Measurements from ENCODE around the gene EI24. TPM values are rescaled to one million over a fixed set of nuclear protein-coding genes. Genes with fewer than 3 reads are reported as not detected.
"Not testable (repeated sequence)": the region's sequence is repeated elsewhere in the genome, so short reads cannot be mapped to it uniquely, and the experiment has no call there.

Gene EI24
- total RNA-seq = 10 to 100 TPM; 47.1 to 60.8 TPM

DNA sequence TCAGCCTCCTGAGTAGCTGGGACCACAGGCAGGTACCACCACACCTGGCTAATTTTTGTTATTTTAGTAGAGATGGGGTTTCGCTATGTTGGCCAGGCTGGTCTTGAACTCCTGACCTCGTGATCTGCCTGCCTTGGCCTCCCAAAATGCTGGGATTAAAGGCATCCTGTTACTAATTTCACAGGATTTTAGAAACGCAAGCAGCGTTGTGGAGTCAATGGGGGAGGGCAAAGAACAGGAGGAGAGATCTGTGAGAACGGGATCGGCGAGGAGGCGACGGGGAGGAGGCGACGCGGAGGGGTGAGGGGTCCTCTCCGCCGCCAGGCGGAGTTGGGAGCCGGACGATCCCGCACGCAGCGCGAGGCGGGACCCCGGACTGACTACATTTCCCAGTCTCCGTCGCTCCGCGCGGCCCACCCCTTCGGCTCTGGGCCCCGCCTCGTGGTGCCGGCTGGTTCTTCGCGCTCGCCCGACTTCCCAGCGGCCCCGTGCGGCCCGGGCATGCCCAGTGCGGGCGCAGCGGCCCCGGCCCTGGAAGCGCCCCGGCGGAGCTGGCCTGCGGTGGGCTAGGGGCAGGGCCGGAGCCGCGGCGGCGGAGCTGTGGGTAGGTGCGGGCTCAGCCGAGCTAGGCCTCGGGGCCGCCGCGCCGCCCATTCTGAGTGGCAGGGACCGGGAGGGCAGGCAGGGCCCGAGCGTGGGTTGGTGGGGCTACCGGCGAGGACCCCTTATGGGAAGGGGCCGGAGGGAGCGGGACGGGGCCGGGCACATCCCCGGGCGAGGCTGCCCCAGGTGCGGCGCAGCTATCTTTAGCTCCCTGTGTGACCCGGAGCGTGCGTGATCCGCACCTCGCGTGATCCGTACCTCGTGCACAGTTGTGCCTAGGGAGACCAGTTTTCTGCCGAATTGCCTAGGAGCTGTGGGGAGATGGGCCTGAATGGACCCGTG lies at the start of gene EI24:
EI24 (plus strand) TSS at position 508 of the 945 bp plus-strand sequence. CDS start 3,051 bp downstream, outside the sequence.
- DNase-seq (ENCODE audit: low spot score) (peak; percentile 96), ATAC-seq (peak; percentile 99 to 100)
- peak within 1 kb of the TSS; percentile 91 for H3K4me3 Mint-ChIP-seq
- H3K4me1 Mint-ChIP-seq (ENCODE audit: low read depth in 2 of 2) = peaks cover 13 to 20% of the 10 kb centered on the region in 2 donors
- peaks cover 4% of the 10 kb centered on the region for H3K36me3 Mint-ChIP-seq
- peak within 1 kb of the TSS; percentile 76 to 94 for H3K27ac Mint-ChIP-seq
- H3K27me3 Mint-ChIP-seq = no peaks in the 10 kb centered on the region
- H3K9me3 Mint-ChIP-seq = no peaks in the 10 kb centered on the region

DNA sequence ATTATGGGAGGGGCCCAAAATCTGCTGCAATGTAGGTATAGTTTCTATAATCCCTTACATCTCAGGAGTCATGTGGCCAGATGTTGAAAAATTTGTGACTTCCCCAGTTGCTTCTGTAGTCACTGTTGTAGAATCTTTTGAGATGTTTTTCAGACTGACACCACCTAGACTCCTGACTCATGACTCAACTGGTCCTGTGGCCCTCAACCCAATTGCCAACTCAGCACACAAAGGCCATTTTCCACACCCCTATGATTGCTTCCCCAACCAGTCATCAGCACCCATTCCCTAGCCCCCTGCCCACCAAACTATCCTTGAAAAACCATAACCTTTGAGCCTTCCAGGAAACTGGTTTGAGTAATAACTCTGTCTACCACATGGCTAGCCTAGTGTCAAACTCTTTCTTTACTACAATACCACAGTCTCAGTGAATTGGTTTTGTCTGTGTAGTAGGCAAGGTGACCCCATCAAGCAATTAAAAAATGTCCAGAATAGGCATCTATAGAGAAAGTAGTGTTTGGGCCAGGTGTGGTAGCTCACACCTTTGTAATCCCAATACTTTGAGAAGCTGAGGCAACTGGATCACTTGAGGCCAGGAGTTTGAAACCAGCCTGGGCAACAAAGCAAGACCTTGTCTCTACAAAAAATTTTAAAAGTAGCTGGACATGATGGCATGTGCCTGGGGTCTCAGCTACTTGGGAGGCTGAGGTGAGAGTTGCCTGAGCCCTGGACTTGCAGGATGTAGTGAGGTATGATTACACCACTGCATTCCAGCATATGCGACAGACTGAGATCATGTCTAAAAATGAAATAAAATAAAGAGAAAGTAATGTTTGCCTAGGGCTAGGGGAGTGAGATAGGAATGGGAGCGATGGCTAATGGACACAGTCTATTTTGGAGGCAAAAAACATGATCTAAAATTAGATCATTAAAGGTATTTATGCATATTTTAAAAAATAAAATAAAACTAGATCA lies 49.1 kb upstream of the EI24 start:
- Mint-ChIP-seq H3K4me3 (peak overlapping the region; percentile 47), H3K4me1 (ENCODE audit: low read depth in 2 of 2) (peaks cover 36 to 37% of the 10 kb centered on the region in 2 donors), H3K36me3 (peaks cover under 1% of the 10 kb centered on the region), H3K27ac (peak overlapping the region; percentile 80 to 87), H3K9me3 (peaks cover under 1% of the 10 kb centered on the region), H3K27me3 (no peaks in the 10 kb centered on the region)
- DNase-seq (ENCODE audit: low spot score) (no peak), ATAC-seq (peak; percentile 85 to 91)

DNA sequence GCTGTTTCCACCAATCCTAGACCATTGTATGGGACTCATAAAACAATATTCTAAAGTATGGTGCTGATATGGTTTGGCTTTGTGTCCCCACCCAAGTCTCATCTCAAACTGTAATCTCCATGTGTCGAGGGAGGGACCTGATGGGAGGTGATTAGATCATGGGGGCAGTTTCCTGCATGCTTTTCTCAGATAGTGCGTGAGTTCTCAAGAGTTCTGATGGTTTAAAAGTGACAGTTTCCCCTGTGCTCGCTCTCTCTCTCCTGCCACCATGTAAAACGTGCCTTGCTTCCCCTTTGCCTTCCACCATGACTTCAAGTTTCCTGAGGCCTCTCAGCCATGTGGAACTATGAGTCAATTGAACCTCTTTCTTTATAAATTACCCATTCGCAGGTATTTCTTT lies 44.0 kb upstream of the EI24 start:
- DNase-seq (ENCODE audit: low spot score) (no peak), ATAC-seq (no peak)
- Mint-ChIP-seq H3K27me3 (no peaks in the 10 kb centered on the region), H3K27ac (no peak overlapping the region), H3K4me3 (no peak overlapping the region), H3K36me3 (peaks cover 14% of the 10 kb centered on the region), H3K4me1 (ENCODE audit: low read depth in 2 of 2) (peaks cover 12% of the 10 kb centered on the region in 2 donors), H3K9me3 (peaks cover 10% of the 10 kb centered on the region)

DNA sequence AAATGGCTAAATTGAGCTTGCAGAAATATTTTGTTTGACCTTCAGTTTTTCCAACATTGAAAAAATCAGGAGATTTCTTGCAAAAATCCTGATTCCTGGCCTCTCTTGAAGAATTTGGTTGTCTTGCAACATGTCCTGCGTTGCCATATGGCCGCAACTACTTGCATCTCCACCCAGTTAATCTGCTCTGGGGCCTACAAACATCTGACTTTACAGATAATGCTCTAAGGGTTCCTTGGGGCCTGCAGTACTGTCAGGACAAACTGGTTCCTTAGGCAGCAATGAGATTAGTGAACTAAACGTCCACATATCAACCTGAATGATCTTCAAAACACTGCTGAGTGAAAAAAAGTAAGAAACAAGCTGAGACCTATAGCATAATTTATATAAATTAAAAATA lies 36.6 kb upstream of the EI24 start:
- Mint-ChIP-seq H3K4me3 (no peak overlapping the region), H3K36me3 (no peaks in the 10 kb centered on the region), H3K9me3 (no peaks in the 10 kb centered on the region), H3K4me1 (ENCODE audit: low read depth in 2 of 2) (peaks cover 0 to 5% of the 10 kb centered on the region in 2 donors), H3K27ac (no peak overlapping the region), H3K27me3 (no peaks in the 10 kb centered on the region)
- ATAC-seq (no peak), DNase-seq (ENCODE audit: low spot score) (no peak)

DNA sequence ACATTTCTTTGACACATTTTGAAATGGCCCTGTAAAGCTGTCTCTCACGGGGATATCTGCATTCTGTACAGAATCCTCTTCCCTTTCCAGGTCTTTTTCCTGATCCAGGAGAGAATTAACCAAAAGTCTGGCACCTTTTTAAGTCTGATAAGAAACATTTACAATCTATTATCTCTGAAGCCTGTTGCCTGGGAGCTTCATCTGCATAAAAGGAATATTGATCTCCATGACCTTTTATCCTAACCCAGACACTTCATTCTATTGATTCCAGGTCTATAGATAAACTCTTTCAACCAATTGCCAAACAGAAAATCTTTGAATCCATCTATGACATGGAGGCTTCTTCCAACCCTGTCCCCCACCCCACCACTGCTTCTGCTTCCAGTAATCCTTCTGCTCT lies 33.7 kb upstream of the EI24 start:
- no peak overlapping the region for H3K4me3 Mint-ChIP-seq
- H3K4me1 Mint-ChIP-seq (ENCODE audit: low read depth in 2 of 2) = no peaks in the 10 kb centered on the region
- no peaks in the 10 kb centered on the region for H3K9me3 Mint-ChIP-seq
- H3K27me3 Mint-ChIP-seq = no peaks in the 10 kb centered on the region
- no peak overlapping the region for H3K27ac Mint-ChIP-seq
- ATAC-seq (no peak), DNase-seq (ENCODE audit: low spot score) (no peak)
- no peaks in the 10 kb centered on the region for H3K36me3 Mint-ChIP-seq

DNA sequence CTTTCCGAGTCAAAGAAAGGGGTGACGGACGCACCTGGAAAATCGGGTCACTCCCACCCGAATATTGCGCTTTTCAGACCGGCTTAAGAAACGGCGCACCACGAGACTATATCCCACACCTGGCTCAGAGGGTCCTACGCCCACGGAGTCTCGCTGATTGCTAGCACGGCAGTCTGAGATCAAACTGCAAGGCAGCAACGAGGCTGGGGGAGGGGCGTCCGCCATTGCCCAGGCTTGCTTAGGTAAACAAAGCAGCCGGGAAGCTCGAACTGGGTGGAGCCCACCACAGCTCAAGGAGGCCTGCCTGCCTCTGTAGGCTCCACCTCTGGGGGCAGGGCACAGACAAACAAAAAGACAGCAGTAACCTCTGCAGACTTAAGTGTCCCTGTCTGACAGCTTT lies 32.4 kb upstream of the EI24 start:
- not testable (repeated sequence) for H3K9me3 Mint-ChIP-seq; DNase-seq (ENCODE audit: low spot score); H3K4me3 Mint-ChIP-seq; H3K4me1 Mint-ChIP-seq (ENCODE audit: low read depth in 2 of 2); H3K27ac Mint-ChIP-seq; H3K36me3 Mint-ChIP-seq; ATAC-seq; H3K27me3 Mint-ChIP-seq

DNA sequence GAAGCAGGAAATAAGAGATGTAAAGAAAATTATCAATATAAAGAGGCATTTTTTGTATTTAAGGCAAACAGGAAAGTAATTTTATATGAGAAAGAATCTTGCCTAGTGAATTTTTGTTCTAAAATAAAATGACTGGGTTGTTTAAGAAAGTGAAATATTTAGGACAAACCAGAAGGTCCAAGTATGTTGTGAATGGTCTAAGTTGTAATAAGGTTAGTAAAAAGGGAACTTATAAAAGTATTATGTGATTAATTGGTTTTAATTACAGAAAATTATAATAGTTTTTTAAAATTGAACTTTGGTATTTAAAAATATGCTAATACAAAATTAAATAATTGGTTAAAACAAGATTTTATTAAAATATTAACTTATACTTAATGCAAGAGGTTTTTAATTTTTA lies 26.6 kb upstream of the EI24 start:
- no peak for ATAC-seq
- no peak for DNase-seq (ENCODE audit: low spot score)
- Mint-ChIP-seq H3K36me3 (peaks cover 9% of the 10 kb centered on the region), H3K27me3 (no peaks in the 10 kb centered on the region), H3K4me3 (no peak overlapping the region), H3K27ac (no peak overlapping the region), H3K4me1 (ENCODE audit: low read depth in 2 of 2) (no peaks in the 10 kb centered on the region), H3K9me3 (peaks cover 10% of the 10 kb centered on the region)

DNA sequence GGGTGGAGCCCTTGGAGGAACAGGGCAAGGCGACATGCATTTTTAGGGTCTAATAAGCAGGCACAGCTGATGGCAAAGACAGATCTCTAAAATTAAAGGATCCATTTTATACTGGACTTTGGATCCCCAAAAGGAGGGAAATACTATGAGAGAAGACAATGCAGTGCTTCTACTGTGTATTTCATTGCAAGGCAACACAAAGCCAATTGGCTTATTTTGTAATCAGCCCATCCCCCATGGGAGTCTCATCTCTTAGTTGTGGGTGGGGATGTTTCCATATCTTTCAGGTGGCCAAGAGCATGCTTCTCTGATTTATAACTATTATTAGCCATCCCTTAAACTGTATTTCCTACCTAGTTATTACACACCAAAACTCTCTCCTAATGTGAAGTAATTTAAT lies 18.5 kb upstream of the EI24 start:
- no peak overlapping the region for H3K27ac Mint-ChIP-seq
- no peak overlapping the region for H3K4me3 Mint-ChIP-seq
- no peak for ATAC-seq
- H3K4me1 Mint-ChIP-seq (ENCODE audit: low read depth in 2 of 2) = no peaks in the 10 kb centered on the region
- DNase-seq (ENCODE audit: low spot score) = no peak
- no peaks in the 10 kb centered on the region for H3K27me3 Mint-ChIP-seq
- peaks cover 10% of the 10 kb centered on the region for H3K9me3 Mint-ChIP-seq
- peaks cover 36% of the 10 kb centered on the region for H3K36me3 Mint-ChIP-seq

DNA sequence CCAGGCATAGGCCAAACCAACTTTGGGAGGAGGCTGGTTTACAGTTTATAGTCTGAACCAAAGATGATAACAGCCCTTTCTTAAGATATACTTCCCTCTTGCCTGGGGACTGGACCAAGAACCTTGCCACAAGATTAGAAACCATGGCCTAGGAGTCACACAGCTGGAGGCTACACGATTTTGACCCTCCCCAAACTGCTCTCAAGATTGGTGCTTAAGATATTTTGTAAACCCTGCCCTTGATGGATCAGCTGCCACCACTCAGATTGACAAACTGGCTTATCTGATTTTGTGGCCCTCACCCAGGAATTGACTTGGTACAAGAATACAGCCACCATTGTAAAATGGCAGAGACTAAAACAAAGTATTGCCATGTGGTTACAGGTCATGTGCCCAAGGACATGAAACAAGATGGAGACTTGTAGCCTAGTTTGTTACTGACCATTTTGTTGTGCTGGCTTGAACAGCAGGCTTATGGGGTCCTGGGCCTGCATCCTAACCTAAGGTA lies 17.4 kb upstream of the EI24 start:
- peaks cover 10% of the 10 kb centered on the region for H3K9me3 Mint-ChIP-seq
- peaks cover 36% of the 10 kb centered on the region for H3K36me3 Mint-ChIP-seq
- no peaks in the 10 kb centered on the region for H3K4me1 Mint-ChIP-seq (ENCODE audit: low read depth in 2 of 2)
- H3K27ac Mint-ChIP-seq = no peak overlapping the region
- DNase-seq (ENCODE audit: low spot score) (no peak), ATAC-seq (no peak)
- H3K27me3 Mint-ChIP-seq = no peaks in the 10 kb centered on the region
- no peak overlapping the region for H3K4me3 Mint-ChIP-seq

DNA sequence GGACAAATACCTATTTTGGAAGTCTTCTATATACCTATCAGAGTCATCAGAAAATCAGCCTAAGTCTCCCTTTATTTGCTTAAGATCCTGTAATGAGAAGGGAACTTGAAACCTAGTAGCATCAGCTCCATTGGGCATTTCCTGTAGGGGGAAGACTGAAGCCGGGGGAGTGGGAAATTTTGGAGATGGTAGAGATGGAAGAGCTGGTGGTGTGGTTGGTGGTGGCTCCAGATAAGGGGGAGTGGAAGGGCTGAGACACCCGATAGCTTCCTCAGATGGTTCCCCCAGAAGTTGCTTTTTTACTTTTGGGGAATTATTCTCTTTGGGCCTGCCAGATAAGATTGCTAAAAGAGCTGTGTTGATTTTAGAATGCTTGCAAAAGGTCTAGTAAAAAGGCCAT lies 16.4 kb upstream of the EI24 start:
- Mint-ChIP-seq H3K27me3 (no peaks in the 10 kb centered on the region), H3K4me1 (ENCODE audit: low read depth in 2 of 2) (no peaks in the 10 kb centered on the region), H3K27ac (no peak overlapping the region), H3K9me3 (peaks cover 10% of the 10 kb centered on the region), H3K36me3 (peaks cover 36% of the 10 kb centered on the region), H3K4me3 (no peak overlapping the region)
- ATAC-seq (no peak), DNase-seq (ENCODE audit: low spot score) (no peak)

DNA sequence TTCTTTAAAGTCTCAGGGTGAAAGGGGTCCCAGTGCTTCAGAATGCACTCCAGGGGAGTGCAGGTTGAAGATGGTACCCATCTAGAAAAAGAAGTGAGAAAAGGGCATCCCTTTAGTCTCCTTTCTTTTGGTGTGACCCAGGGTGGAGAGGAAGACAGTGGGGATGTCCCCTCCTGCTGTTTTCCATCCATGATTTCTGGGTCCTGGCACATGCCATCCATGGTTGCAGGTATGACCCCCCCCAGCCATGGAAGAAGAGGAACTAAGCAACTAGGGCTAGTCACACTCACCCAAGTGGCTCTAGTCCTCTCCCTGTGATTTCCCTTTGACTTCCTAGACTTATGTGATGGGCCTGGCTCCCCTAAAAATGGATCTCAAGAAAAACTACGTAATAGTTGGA lies 15.9 kb upstream of the EI24 start:
- no peaks in the 10 kb centered on the region for H3K4me1 Mint-ChIP-seq (ENCODE audit: low read depth in 2 of 2)
- H3K27ac Mint-ChIP-seq = no peak overlapping the region
- H3K9me3 Mint-ChIP-seq = peaks cover 10% of the 10 kb centered on the region
- ATAC-seq (no peak), DNase-seq (ENCODE audit: low spot score) (no peak)
- H3K27me3 Mint-ChIP-seq = no peaks in the 10 kb centered on the region
- H3K36me3 Mint-ChIP-seq = peaks cover 36% of the 10 kb centered on the region
- H3K4me3 Mint-ChIP-seq = no peak overlapping the region

DNA sequence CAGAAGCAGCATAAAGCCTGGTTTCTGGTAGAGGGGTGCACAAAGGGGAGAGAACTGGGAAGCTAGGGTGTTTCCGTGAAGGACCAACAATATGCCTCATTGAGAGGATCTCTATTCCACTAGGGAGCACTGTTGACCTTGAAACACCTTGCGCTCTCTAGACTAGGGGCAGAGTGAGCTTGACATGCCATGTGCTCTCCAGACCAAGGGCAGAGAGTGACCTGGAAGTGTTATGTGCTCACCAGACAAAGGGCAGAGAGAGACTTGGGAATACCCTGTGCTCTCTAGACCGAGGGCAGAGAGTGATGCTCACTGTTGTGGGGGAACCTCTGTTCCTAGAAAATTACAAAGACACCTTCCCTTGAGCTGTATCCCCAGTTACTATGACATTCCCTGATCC lies 15.2 kb upstream of the EI24 start:
- Mint-ChIP-seq H3K36me3 (peaks cover 36% of the 10 kb centered on the region), H3K4me1 (ENCODE audit: low read depth in 2 of 2) (no peaks in the 10 kb centered on the region), H3K4me3 (no peak overlapping the region), H3K27ac (no peak overlapping the region), H3K9me3 (peaks cover 10% of the 10 kb centered on the region), H3K27me3 (no peaks in the 10 kb centered on the region)
- ATAC-seq (no peak), DNase-seq (ENCODE audit: low spot score) (no peak)

DNA sequence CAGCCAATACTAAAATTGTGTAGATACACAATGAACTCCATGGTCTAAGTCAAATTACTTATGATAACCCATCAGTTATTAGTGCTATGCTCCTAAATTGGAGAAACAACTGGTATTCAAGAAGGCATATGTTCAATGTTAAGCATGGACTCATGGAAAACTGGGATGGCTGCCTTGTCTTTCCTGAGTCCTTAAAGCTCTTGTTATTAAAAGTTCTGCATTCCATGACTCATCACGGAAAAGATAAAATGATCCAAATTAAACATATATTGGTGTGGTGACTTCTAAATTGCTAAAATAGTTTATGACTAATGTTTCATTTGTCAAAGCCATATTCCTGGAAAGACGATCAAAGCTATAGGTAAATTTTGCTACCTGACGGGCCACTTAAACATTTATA lies 9.4 kb upstream of the EI24 start:
- DNase-seq (ENCODE audit: low spot score) = no peak
- Mint-ChIP-seq H3K27ac (no peak overlapping the region), H3K36me3 (no peaks in the 10 kb centered on the region), H3K27me3 (no peaks in the 10 kb centered on the region), H3K9me3 (no peaks in the 10 kb centered on the region), H3K4me1 (ENCODE audit: low read depth in 2 of 2) (no peaks in the 10 kb centered on the region), H3K4me3 (no peak overlapping the region)
- ATAC-seq = no peak

DNA sequence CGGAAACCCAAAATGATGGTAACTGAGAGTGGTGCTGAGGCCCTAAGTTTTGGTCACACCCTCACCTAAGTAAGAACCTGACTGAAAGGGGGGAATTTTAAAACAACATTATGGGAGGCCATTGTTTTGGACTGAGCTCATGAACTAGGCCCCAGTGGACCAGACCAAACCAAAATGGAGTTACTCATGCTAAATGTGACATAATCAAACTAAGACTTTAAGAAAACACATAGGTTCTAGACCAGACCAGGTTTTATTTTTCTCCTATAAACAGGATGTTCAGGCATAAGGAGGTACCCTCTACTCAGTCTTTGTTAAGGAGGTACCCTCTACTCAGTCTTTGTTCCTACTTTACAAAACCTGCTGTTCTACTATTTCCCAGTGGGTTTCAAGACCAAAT lies 7.4 kb upstream of the EI24 start:
- DNase-seq (ENCODE audit: low spot score) = no peak
- Mint-ChIP-seq H3K4me1 (ENCODE audit: low read depth in 2 of 2) (no peaks in the 10 kb centered on the region), H3K36me3 (no peaks in the 10 kb centered on the region), H3K27me3 (no peaks in the 10 kb centered on the region), H3K4me3 (no peak overlapping the region), H3K9me3 (no peaks in the 10 kb centered on the region), H3K27ac (no peak overlapping the region)
- ATAC-seq = no peak
